Naive thymus-derived CD4-positive, alpha-beta T cell (primary cell): ENCODE results near the gene SLC6A9. TPM values are rescaled to one million over a fixed set of nuclear protein-coding genes. Genes with fewer than 3 reads are reported as not detected.
A peak's percentile ranks its signal among the peaks of the same experiment; 100 is the strongest.

Experiments
- ATAC-seq: fragments of 150-1000 bp; cut with Tn5 transposase; 2 replicates; pipeline ENCODE4 v1.10.0; 2021; ENCODE audit warnings: mild to moderate bottlenecking, moderate library complexity
- CTCF ChIA-PET: fragments of 350-600 bp; sonication (Branson Sonifier 250); formaldehyde crosslinking; loops from one replicate; lab custom pipeline; 2021; ENCODE audit warnings: antibody characterized with exemption; lab: Charles Lee
- POLR2A ChIA-PET: fragments of 350-600 bp; sonication (Branson Sonifier 250); formaldehyde crosslinking; loops from one replicate; lab custom pipeline; 2021; ENCODE audit warnings: antibody characterized with exemption, inconsistent platforms; lab: Charles Lee
- DNase-seq, 9 donors: peaks; one replicate each; pipeline versions ENCODE4 v3.0.0 to v3.0.0-alpha.2; 2020 to 2022; ENCODE audit warnings: mixed read lengths in 1 of 9
- H3K27ac ChIP-seq: one replicate; pipeline ENCODE4 v1.7.0; 2013; ENCODE audit warnings: mild to moderate bottlenecking, low read depth, low read length, moderate library complexity
- H3K27me3 ChIP-seq, 2 donors: one replicate each; pipeline ENCODE4 v1.7.0; 2013; ENCODE audit warnings: low read length in 2 of 2, mild to moderate bottlenecking in 2 of 2, moderate library complexity in 2 of 2; ENCODE audit not compliant: control insufficient read depth in 2 of 2, insufficient read depth in 2 of 2
- H3K36me3 ChIP-seq, 3 experiments: 1 replicate in 2 of 3; 2 replicates in 1 of 3; pipeline ENCODE4 v1.7.0; 2013; ENCODE audit warnings: low read length in 3 of 3, mild to moderate bottlenecking in 3 of 3, moderate library complexity in 1 of 3; ENCODE audit not compliant: insufficient read depth in 3 of 3, control insufficient read depth in 2 of 3
- H3K4me1 ChIP-seq, 2 donors: one replicate each; pipeline ENCODE4 v1.7.0; 2013; ENCODE audit warnings: low read length in 2 of 2, mild to moderate bottlenecking in 2 of 2, moderate library complexity in 1 of 2; ENCODE audit not compliant: control insufficient read depth in 2 of 2, insufficient read depth in 2 of 2
- H3K4me3 ChIP-seq: 2 replicates; pipeline ENCODE4 v1.7.0; 2013; ENCODE audit warnings: mild to moderate bottlenecking, low read length
- H3K9me3 ChIP-seq, 3 experiments: 1 replicate in 2 of 3; 2 replicates in 1 of 3; pipeline ENCODE4 v1.7.0; 2013; ENCODE audit warnings: low read length in 3 of 3; ENCODE audit not compliant: control insufficient read depth in 2 of 3
- H3K27ac Mint-ChIP-seq, 9 donors: one replicate each; pipeline ENCODE4 v1.8.0; 2020 to 2022; ENCODE audit warnings: mixed read lengths in 9 of 9, mild to moderate bottlenecking in 8 of 9, moderate library complexity in 5 of 9, inconsistent platforms in 2 of 9
- H3K27me3 Mint-ChIP-seq, 5 donors: one replicate each; pipeline ENCODE4 v1.8.0; 2021 to 2022; ENCODE audit warnings: mixed read lengths in 5 of 5, mild to moderate bottlenecking in 1 of 5
- H3K36me3 Mint-ChIP-seq, 5 donors: one replicate each; pipeline ENCODE4 v1.8.0; 2020 to 2022; ENCODE audit warnings: mixed read lengths in 5 of 5, mild to moderate bottlenecking in 3 of 5, inconsistent platforms in 1 of 5
- H3K4me1 Mint-ChIP-seq, 7 donors: one replicate each; pipeline ENCODE4 v1.8.0; 2020 to 2022; ENCODE audit warnings: mixed read lengths in 7 of 7, mild to moderate bottlenecking in 3 of 7, inconsistent platforms in 1 of 7
- H3K4me3 Mint-ChIP-seq, 10 donors: one replicate each; pipeline ENCODE4 v1.8.0; 2020 to 2022; ENCODE audit warnings: mild to moderate bottlenecking in 10 of 10, mixed read lengths in 10 of 10, moderate library complexity in 6 of 10, inconsistent platforms in 2 of 10
- H3K9me3 Mint-ChIP-seq, 11 donors: one replicate each; pipeline ENCODE4 v1.8.0; 2020 to 2022; ENCODE audit warnings: mixed read lengths in 11 of 11, mild to moderate bottlenecking in 4 of 11, inconsistent platforms in 1 of 11, moderate library complexity in 1 of 11
- intact Hi-C, 2 donors: fragments of 100-400 bp; cut with micrococcal nuclease; formaldehyde crosslinking; loops; one replicate each; pipeline ENCODE4 v1.15.1; 2023
- polyA plus RNA-seq, 2 donors: library from polyadenylated mRNA; unstranded; fragments of 300-500 nt; fragmentation: Illumina TruSeq; gene quantifications; one replicate each; pipeline ENCODE4 v1.2.3, GENCODE V29; 2021
- total RNA-seq, 6 experiments: library from RNA in 5 of 6; stranded (reverse) in 5 of 6; gene quantifications; 1 replicate in 5 of 6; 2 replicates in 1 of 6; pipeline ENCODE4 v1.2.3 and lab custom pipeline; 2021 to 2026

Gene SLC6A9
- total and polyA plus RNA-seq, 7 experiments from 2014 or later, result 0.26 to 5.0 (median 0.49) TPM; not detected in 2

GRCh38 chr1:43985984-43986595, 45.2 kb downstream of the SLC6A9 start:
- H3K9me3 Mint-ChIP-seq, result no peaks in the 10 kb centered on the region
- intact Hi-C loops, result no loop called here
- H3K27ac Mint-ChIP-seq, result no peak overlapping the region

DNA sequence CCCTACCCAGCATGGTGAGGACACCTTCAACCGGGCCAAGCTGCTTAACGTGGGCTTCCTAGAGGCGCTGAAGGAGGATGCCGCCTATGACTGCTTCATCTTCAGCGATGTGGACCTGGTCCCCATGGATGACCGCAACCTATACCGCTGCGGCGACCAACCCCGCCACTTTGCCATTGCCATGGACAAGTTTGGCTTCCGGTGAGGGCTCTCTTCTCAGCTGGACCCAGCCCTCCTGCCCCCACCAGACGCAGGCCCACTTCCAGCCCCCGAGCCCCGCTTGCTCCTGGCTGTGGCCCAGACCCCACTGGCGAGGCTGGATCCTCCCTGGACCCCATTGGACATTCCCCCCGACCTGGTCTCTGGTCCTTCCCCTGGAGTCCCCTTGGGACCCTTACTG, 46.4 kb downstream of the SLC6A9 start:
- H3K9me3 Mint-ChIP-seq, result no peaks in the 10 kb centered on the region
- H3K36me3 Mint-ChIP-seq, result peaks cover 0 to under 1% (median 0%) of the 10 kb centered on the region in 5 donors
- Histone ChIP-seq H3K27me3 (peaks cover 0 to 7% of the 10 kb centered on the region in 2 donors), H3K4me1 (peaks cover under 1 to 3% of the 10 kb centered on the region in 2 donors), H3K9me3 (no peaks in the 10 kb centered on the region), H3K27ac (no peak overlapping the region), H3K36me3 (no peaks in the 10 kb centered on the region), H3K4me3 (no peak overlapping the region)
- DNase-seq, result no peak
- H3K27me3 Mint-ChIP-seq, result peaks cover 0 to 12% (median 6%) of the 10 kb centered on the region in 5 donors
- H3K4me1 Mint-ChIP-seq, result peaks cover 0 to 10% (median 2%) of the 10 kb centered on the region in 7 donors
- no peak overlapping the region for H3K4me3 Mint-ChIP-seq
- CTCF ChIA-PET, result interaction anchor here (0.5 kb wide), 1 partner anchor 62 kb away, joined by 3 read pairs; no protein-coding TSS in a partner anchor
- no peak overlapping the region for H3K27ac Mint-ChIP-seq
- intact Hi-C loops, result no loop called here
- ATAC-seq, result no peak
- POLR2A ChIA-PET, result no interaction called here

More at GRCh38 chr1:43985984-43986595, 45.2 kb downstream of the SLC6A9 start:
- ChIA-PET POLR2A (no interaction called here), CTCF (no interaction called here)
- no peaks in the 10 kb centered on the region for H3K27me3 ChIP-seq
- no peaks in the 10 kb centered on the region for H3K9me3 ChIP-seq
- H3K4me3 ChIP-seq, result no peak overlapping the region
- Mint-ChIP-seq H3K4me3 (no peak overlapping the region), H3K27me3 (no peaks in the 10 kb centered on the region), H3K36me3 (no peaks in the 10 kb centered on the region), H3K4me1 (peaks cover 0 to 3% (median 0%) of the 10 kb centered on the region in 7 donors)
- DNase-seq (no peak), ATAC-seq (no peak)
- no peak overlapping the region for H3K27ac ChIP-seq
- no peaks in the 10 kb centered on the region for H3K36me3 ChIP-seq
- H3K4me1 ChIP-seq, result peaks cover 0 to 4% of the 10 kb centered on the region in 2 donors

GRCh38 chr1:43983253-43983899, 47.9 kb downstream of the SLC6A9 start:
- Mint-ChIP-seq H3K4me3 (no peak overlapping the region), H3K27ac (no peak overlapping the region), H3K27me3 (peaks cover 0 to 14% (median 6%) of the 10 kb centered on the region in 5 donors), H3K9me3 (no peaks in the 10 kb centered on the region), H3K4me1 (peaks cover 0 to 17% (median 9%) of the 10 kb centered on the region in 7 donors), H3K36me3 (peaks cover 0 to 1% (median 0%) of the 10 kb centered on the region in 5 donors)
- peaks cover 0 to 7% of the 10 kb centered on the region in 2 donors for H3K27me3 ChIP-seq
- no peaks in the 10 kb centered on the region for H3K9me3 ChIP-seq
- CTCF ChIA-PET, result no interaction called here
- no peak overlapping the region for H3K27ac ChIP-seq
- H3K4me1 ChIP-seq, result peaks cover 4 to 8% of the 10 kb centered on the region in 2 donors
- ATAC-seq (no peak), DNase-seq (no peak)
- no peak overlapping the region for H3K4me3 ChIP-seq
- intact Hi-C loops, result no loop called here
- H3K36me3 ChIP-seq, result peaks cover 0 to 3% (median 2%) of the 10 kb centered on the region in 3 experiments
- POLR2A ChIA-PET, result no interaction called here

- ATAC-seq (peak; percentile 48), DNase-seq (no peak)
- Mint-ChIP-seq H3K36me3 (peaks cover 2 to 6% (median 5%) of the 10 kb centered on the region in 5 donors), H3K27me3 (peaks cover 0 to 15% (median 6%) of the 10 kb centered on the region in 5 donors), H3K4me3 (no peak overlapping the region), H3K9me3 (no peaks in the 10 kb centered on the region), H3K4me1 (peaks cover 4 to 22% (median 15%) of the 10 kb centered on the region in 7 donors), H3K27ac (peak overlapping the region in 1 of 9 donors; percentile 55)
- Histone ChIP-seq H3K27ac (no peak overlapping the region), H3K9me3 (no peaks in the 10 kb centered on the region), H3K27me3 (peaks cover 0 to 7% of the 10 kb centered on the region in 2 donors), H3K4me1 (peaks cover 4 to 9% of the 10 kb centered on the region in 2 donors), H3K4me3 (no peak overlapping the region), H3K36me3 (peaks cover 0 to 8% (median 7%) of the 10 kb centered on the region in 3 experiments)
- intact Hi-C loops, result no loop called here
- POLR2A ChIA-PET, result no interaction called here
- CTCF ChIA-PET, result no interaction called here
Observed at GRCh38 chr1:43982808-43983207, 48.5 kb downstream of the SLC6A9 start.

GRCh38 chr1:43982241-43982640, 49.0 kb downstream of the SLC6A9 start:
- H3K4me1 Mint-ChIP-seq, result peaks cover 10 to 28% (median 21%) of the 10 kb centered on the region in 7 donors
- POLR2A ChIA-PET, result no interaction called here
- Histone ChIP-seq H3K27ac (no peak overlapping the region), H3K36me3 (peaks cover 0 to 14% (median 11%) of the 10 kb centered on the region in 3 experiments), H3K27me3 (peaks cover 0 to 7% of the 10 kb centered on the region in 2 donors), H3K4me1 (peaks cover 5 to 9% of the 10 kb centered on the region in 2 donors), H3K4me3 (no peak overlapping the region), H3K9me3 (no peaks in the 10 kb centered on the region)
- no peak for ATAC-seq
- CTCF ChIA-PET, result no interaction called here
- peaks cover 0 to 15% (median 6%) of the 10 kb centered on the region in 5 donors for H3K27me3 Mint-ChIP-seq
- peaks cover 7 to 12% (median 11%) of the 10 kb centered on the region in 5 donors for H3K36me3 Mint-ChIP-seq
- no peak for DNase-seq
- peak overlapping the region in 1 of 9 donors; percentile 55 for H3K27ac Mint-ChIP-seq
- H3K4me3 Mint-ChIP-seq, result peak overlapping the region in 1 of 10 donors; percentile 9
- H3K9me3 Mint-ChIP-seq, result no peaks in the 10 kb centered on the region
- intact Hi-C loops, result no loop called here

DNA sequence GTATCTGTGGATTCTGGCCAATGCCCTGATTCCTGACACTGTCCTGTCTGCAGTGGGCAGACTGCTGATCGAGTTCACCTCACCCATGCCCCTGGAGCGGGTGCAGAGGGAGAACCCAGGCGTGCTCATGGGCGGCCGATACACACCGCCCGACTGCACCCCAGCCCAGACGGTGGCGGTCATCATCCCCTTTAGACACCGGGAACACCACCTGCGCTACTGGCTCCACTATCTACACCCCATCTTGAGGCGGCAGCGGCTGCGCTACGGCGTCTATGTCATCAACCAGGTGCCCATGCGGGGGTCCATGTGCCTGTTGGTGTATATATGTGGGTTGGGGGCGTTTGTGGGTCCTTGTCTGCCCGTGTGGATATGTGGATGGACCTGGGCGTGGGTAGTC, 49.6 kb downstream of the SLC6A9 start:
- CTCF ChIA-PET, result no interaction called here
- H3K4me3 Mint-ChIP-seq, result peak overlapping the region in 1 of 10 donors; percentile 43
- H3K4me1 ChIP-seq, result peaks cover 9% of the 10 kb centered on the region in 2 donors

More for the DNA sequence above, 49.6 kb downstream of the SLC6A9 start:
- POLR2A ChIA-PET, result no interaction called here
- DNase-seq (no peak), ATAC-seq (no peak)
- H3K36me3 Mint-ChIP-seq, result peaks cover 12 to 18% (median 17%) of the 10 kb centered on the region in 5 donors
- no peaks in the 10 kb centered on the region for H3K9me3 ChIP-seq
- H3K36me3 ChIP-seq, result peaks cover 0 to 20% (median 11%) of the 10 kb centered on the region in 3 experiments
- intact Hi-C loops, result no loop called here
- H3K27ac ChIP-seq, result no peak overlapping the region
- H3K27ac Mint-ChIP-seq, result no peak overlapping the region
- H3K9me3 Mint-ChIP-seq, result no peaks in the 10 kb centered on the region
- H3K27me3 ChIP-seq, result peaks cover 0 to 7% of the 10 kb centered on the region in 2 donors
- H3K27me3 Mint-ChIP-seq, result peaks cover 0 to 15% (median 6%) of the 10 kb centered on the region in 5 donors
- peaks cover 16 to 34% (median 27%) of the 10 kb centered on the region in 7 donors for H3K4me1 Mint-ChIP-seq
- H3K4me3 ChIP-seq, result no peak overlapping the region
